COLO829 (cell line): ENCODE data around the gene YPEL4.
A peak's percentile ranks its signal among the peaks of the same experiment; 100 is the strongest.

Experiments used
- DNase-seq: peaks from one replicate; pipeline ENCODE4 v3.0.0; 2012; ENCODE audit warnings: low spot score

Gene YPEL4

GRCh38 chr11:57650739-57651090 lies 1.0 kb upstream of the YPEL4 start:
- no peak for DNase-seq

GRCh38 chr11:57648801-57649735 lies 644 bp downstream of the YPEL4 start:
- DNase-seq: no peak

- DNase-seq: no peak
Measured at GRCh38 chr11:57647960-57648800, 1.5 kb downstream of the YPEL4 start.

- DNase-seq: no peak
Measured at GRCh38 chr11:57647372-57647771, 2.3 kb downstream of the YPEL4 start.

- no peak for DNase-seq
Measured at GRCh38 chr11:57646799-57647303, 2.9 kb downstream of the YPEL4 start.

GRCh38 chr11:57646194-57646798 lies 3.4 kb downstream of the YPEL4 start:
- no peak for DNase-seq

GRCh38 chr11:57645689-57646085 lies 4.0 kb downstream of the YPEL4 start:
- DNase-seq: no peak

GRCh38 chr11:57644748-57645688 lies 4.7 kb downstream of the YPEL4 start:
- DNase-seq: peak; percentile 73

GRCh38 chr11:57643802-57644201 lies 5.9 kb downstream of the YPEL4 start:
- DNase-seq: no peak

GRCh38 chr11:57641011-57641807 lies 8.5 kb downstream of the YPEL4 start:
- peak; percentile 70 for DNase-seq

- no peak for DNase-seq
Measured at GRCh38 chr11:57640068-57640800, 9.5 kb downstream of the YPEL4 start.

GRCh38 chr11:57639321-57640067 lies 10.2 kb downstream of the YPEL4 start:
- no peak for DNase-seq

- DNase-seq: no peak
Measured at GRCh38 chr11:57638811-57639320, 10.8 kb downstream of the YPEL4 start.

- peak; percentile 94 for DNase-seq
Measured at GRCh38 chr11:57638005-57638781, 11.5 kb downstream of the YPEL4 start.

GRCh38 chr11:57637626-57638004 lies 12.1 kb downstream of the YPEL4 start:
- no peak for DNase-seq

GRCh38 chr11:57635246-57635645 lies 14.5 kb downstream of the YPEL4 start:
- no peak for DNase-seq

GRCh38 chr11:57634311-57634710 lies 15.4 kb downstream of the YPEL4 start:
- DNase-seq: no peak
